Measurements from ENCODE around the gene ADD1.

ADD1 gene

DNA sequence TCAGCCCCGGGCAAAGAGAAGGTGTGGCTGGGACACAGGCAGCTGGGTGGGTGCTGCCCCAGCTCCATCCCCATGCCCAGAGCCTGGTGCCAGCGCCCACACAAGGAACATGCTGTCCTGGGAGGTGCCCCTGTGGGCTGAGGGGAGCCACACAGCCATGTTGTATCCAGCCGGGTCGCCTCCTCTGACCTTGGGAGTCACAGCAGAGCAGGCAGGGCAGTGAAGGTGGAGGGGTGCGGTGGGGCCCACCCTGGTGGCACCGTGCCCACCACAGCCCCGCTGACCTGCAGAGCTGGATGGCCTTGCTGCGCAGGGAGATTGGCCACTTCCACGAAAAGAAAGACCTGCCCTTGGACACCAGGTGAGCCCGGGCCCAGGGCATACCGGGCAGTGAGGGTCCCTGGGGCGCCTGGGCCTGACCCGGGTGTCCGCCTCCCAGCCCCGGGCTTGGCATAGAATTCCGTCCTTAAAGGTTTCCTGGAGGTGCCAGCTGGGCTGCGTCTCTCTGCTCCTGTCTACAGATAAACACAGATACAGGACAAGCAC, 18.7 kb upstream of the ADD1 start:
- H3K9ac ChIP-seq (ENCODE audit: low read length in 2 of 2): no peak overlapping the region
- peaks cover 2 to 4% of the 10 kb centered on the region in 2 donors for H3K36me3 ChIP-seq (ENCODE audit: control insufficient read depth in 2 of 2, insufficient read depth in 2 of 2, low read length in 2 of 2)
- H3K9me3 ChIP-seq (ENCODE audit: control insufficient read depth in 2 of 2, low read length in 2 of 2): no peaks in the 10 kb centered on the region
- no peaks in the 10 kb centered on the region for H3K27me3 ChIP-seq (ENCODE audit: control insufficient read depth in 1 of 2, insufficient read depth in 2 of 2, low read length in 2 of 2)
- no peak overlapping the region for H3K4me3 ChIP-seq (ENCODE audit: low read length in 2 of 2)
- no peak overlapping the region for H3K27ac ChIP-seq (ENCODE audit: low read length)
- no peaks in the 10 kb centered on the region for H3K4me1 ChIP-seq (ENCODE audit: control insufficient read depth, insufficient read depth, low read length)

DNA sequence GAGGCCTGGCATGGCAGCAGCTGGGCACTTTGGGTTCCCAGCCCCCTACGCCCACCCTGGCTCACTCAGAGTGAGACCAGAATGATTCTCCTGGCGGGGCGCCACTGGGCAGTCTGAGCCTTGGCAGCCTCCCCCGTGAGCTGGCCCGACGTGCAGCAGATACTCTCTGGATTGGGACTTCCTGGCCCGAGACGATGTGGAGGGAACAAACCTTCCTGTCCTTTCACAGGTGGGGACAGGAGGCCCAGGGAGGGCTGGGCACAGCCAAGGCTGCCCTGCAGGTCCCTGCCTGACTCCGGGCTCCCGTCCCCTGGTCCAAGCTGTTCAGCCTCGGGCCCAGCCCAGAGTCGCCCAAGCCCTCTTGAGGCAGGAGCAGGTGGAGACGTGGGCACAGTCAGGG, 17.9 kb upstream of the ADD1 start:
- H3K4me3 ChIP-seq (ENCODE audit: low read length in 2 of 2): no peak overlapping the region
- no peaks in the 10 kb centered on the region for H3K27me3 ChIP-seq (ENCODE audit: control insufficient read depth in 1 of 2, insufficient read depth in 2 of 2, low read length in 2 of 2)
- H3K9ac ChIP-seq (ENCODE audit: low read length in 2 of 2): no peak overlapping the region
- peaks cover 2 to 4% of the 10 kb centered on the region in 2 donors for H3K36me3 ChIP-seq (ENCODE audit: control insufficient read depth in 2 of 2, insufficient read depth in 2 of 2, low read length in 2 of 2)
- H3K9me3 ChIP-seq (ENCODE audit: control insufficient read depth in 2 of 2, low read length in 2 of 2): no peaks in the 10 kb centered on the region
- H3K27ac ChIP-seq (ENCODE audit: low read length): no peak overlapping the region
- H3K4me1 ChIP-seq (ENCODE audit: control insufficient read depth, insufficient read depth, low read length): no peaks in the 10 kb centered on the region

DNA sequence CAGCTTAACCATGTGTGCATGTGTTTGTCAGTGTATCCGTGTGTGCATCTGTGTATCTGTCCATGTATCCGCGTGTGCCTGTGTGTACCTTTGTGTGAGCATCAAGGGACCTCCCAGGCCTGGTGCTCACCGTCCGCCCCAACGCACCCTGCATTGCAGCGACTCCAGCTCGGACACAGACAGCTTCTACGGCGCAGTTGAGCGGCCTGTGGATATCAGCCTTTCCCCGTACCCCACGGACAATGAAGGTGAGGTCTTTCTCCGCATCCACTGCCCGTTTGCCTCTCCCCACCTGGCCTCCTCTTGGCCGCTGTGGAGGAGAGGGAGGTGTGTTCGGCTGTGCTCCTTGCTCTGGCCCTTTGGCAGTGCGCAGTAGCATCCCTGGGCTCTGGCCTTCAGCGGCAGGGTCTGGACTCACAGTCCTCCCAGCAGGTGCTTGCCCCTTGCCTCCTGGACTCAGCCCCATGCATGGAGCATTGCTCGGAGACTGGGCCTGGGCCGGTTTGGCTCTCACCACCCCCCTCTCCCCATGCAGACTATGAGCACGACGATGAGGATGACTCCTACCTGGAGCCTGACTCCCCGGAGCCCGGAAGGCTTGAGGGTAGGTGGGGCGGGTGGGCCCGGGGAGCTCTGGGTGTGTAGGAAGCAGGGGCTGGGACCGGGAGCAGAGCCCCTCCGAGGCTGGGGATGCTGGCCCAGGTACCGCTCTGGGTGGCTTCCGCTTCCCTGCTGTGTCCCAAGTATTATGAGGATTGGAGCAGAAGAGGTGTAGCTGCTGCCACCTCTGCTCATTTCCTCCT, 16.4 kb upstream of the ADD1 start:
- Histone ChIP-seq H3K27me3 (ENCODE audit: control insufficient read depth in 1 of 2, insufficient read depth in 2 of 2, low read length in 2 of 2) (no peaks in the 10 kb centered on the region), H3K36me3 (ENCODE audit: control insufficient read depth in 2 of 2, insufficient read depth in 2 of 2, low read length in 2 of 2) (peaks cover 4 to 6% of the 10 kb centered on the region in 2 donors), H3K4me1 (ENCODE audit: control insufficient read depth, insufficient read depth, low read length) (no peaks in the 10 kb centered on the region), H3K9me3 (ENCODE audit: control insufficient read depth in 2 of 2, low read length in 2 of 2) (no peaks in the 10 kb centered on the region), H3K4me3 (ENCODE audit: low read length in 2 of 2) (no peak overlapping the region), H3K27ac (ENCODE audit: low read length) (no peak overlapping the region), H3K9ac (ENCODE audit: low read length in 2 of 2) (no peak overlapping the region)

DNA sequence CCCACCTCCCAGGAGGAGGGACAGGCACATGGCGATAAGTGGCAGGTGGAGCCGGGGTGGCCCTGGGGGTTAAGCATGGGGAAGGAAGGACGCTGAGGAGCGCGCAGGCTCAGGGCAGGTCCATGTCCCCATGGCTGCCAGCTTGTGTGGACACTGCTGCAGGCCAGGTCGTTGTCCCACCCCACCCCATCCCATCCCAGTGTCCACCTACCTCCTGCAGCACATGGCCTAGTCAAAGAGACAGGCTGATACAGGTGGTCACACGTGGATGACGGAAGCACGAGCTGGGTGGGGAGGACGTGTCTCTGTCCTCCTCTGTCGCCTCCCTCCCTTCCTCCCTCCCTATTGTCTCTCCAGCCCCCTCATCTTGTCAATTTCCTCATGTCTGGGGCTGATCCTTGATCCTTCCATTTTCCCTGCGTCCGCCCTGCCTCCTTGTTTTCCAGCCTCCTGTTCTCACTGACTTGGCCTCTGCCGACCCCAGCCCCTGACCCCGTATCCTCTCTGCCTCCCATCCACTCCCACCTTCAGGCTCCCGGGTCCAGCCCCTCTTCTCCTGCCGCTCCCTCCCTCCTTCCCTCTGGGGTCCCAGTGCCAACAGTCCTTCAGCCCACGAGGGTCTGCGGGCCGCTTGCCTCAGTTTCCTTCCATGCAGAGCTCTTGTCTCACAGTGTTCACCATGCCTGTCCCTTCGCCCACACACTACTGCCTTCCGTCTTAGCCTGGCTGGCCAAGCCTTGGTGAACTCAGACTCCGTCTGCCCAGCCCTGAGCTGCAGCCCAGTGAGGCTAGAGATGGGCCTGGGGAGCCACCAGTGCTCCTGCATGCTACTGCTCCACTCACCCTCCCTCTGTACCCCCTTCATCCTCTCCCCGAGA, 15.5 kb upstream of the ADD1 start:
- no peak overlapping the region for H3K27ac ChIP-seq (ENCODE audit: low read length)
- no peaks in the 10 kb centered on the region for H3K9me3 ChIP-seq (ENCODE audit: control insufficient read depth in 2 of 2, low read length in 2 of 2)
- no peak overlapping the region for H3K9ac ChIP-seq (ENCODE audit: low read length in 2 of 2)
- no peak overlapping the region for H3K4me3 ChIP-seq (ENCODE audit: low read length in 2 of 2)
- peaks cover 4 to 6% of the 10 kb centered on the region in 2 donors for H3K36me3 ChIP-seq (ENCODE audit: control insufficient read depth in 2 of 2, insufficient read depth in 2 of 2, low read length in 2 of 2)
- H3K27me3 ChIP-seq (ENCODE audit: control insufficient read depth in 1 of 2, insufficient read depth in 2 of 2, low read length in 2 of 2): no peaks in the 10 kb centered on the region
- H3K4me1 ChIP-seq (ENCODE audit: control insufficient read depth, insufficient read depth, low read length): no peaks in the 10 kb centered on the region

DNA sequence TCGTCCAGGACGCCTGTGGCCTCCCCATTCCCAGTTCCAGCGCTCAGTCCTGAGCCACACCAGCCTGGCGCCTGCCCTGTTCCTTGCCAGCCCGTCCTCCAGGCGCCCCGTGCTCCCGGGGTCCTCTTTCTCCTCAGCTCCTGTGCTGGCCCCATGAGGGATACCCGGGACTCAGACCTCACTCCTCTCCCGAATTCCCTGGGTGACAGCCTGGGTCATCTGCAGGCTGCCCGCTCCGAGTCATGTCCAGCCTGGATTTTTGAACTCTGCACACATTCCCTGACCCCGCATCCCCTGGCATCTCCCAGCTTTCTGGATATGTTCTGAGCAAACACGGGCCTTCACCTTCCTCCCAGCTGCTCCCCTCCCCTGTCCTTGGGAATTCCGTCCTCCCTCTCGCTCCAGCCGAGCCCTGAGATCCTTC, 14.9 kb upstream of the ADD1 start:
- H3K9ac ChIP-seq (ENCODE audit: low read length in 2 of 2): no peak overlapping the region
- no peak overlapping the region for H3K4me3 ChIP-seq (ENCODE audit: low read length in 2 of 2)
- no peaks in the 10 kb centered on the region for H3K4me1 ChIP-seq (ENCODE audit: control insufficient read depth, insufficient read depth, low read length)
- H3K27ac ChIP-seq (ENCODE audit: low read length): no peak overlapping the region
- H3K36me3 ChIP-seq (ENCODE audit: control insufficient read depth in 2 of 2, insufficient read depth in 2 of 2, low read length in 2 of 2): peaks cover 4 to 7% of the 10 kb centered on the region in 2 donors
- no peaks in the 10 kb centered on the region for H3K27me3 ChIP-seq (ENCODE audit: control insufficient read depth in 1 of 2, insufficient read depth in 2 of 2, low read length in 2 of 2)
- no peaks in the 10 kb centered on the region for H3K9me3 ChIP-seq (ENCODE audit: control insufficient read depth in 2 of 2, low read length in 2 of 2)

DNA sequence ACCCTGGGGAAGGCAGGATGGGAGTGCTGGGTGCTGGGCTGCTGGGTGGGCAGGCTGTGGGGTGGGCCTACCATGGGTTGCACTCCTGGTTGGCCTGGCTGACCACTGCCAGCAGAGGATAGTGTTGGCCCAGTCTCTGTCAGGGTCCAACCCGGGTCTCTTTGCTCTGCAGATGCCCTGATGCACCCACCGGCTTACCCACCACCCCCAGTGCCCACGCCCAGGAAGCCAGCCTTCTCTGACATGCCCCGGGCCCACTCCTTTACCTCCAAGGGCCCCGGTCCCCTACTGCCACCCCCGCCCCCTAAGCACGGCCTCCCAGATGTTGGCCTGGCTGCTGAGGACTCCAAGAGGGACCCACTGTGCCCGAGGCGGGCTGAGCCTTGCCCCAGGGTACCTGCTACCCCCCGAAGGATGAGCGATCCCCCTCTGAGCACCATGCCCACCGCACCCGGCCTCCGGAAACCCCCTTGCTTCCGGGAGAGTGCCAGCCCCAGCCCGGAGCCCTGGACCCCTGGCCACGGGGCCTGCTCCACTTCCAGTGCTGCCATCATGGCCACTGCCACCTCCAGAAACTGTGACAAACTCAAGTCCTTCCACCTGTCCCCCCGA, 14.2 kb upstream of the ADD1 start:
- H3K4me1 ChIP-seq (ENCODE audit: control insufficient read depth, insufficient read depth, low read length): no peaks in the 10 kb centered on the region
- H3K36me3 ChIP-seq (ENCODE audit: control insufficient read depth in 2 of 2, insufficient read depth in 2 of 2, low read length in 2 of 2): peaks cover 4 to 8% of the 10 kb centered on the region in 2 donors
- no peak overlapping the region for H3K4me3 ChIP-seq (ENCODE audit: low read length in 2 of 2)

DNA sequence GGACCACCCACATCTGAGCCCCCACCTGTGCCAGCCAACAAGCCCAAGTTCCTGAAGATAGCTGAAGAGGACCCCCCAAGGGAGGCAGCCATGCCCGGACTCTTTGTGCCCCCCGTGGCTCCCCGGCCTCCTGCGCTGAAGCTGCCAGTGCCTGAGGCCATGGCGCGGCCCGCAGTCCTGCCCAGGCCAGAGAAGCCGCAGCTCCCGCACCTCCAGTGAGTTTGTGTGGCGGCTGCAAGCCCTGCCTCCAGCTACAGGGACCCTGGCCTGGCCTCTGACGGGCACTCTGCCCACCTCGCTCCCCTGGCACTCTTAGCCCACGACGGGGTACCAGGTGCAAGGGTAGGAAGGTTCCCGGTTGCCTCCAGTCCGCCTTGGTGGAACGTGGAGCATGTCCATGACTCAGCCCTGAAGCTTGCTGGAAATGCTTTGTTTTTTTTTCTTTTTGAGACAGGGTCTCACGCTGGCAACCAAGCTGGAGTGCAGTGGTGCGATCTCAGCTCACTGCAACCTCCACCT, 13.7 kb upstream of the ADD1 start:
- H3K9me3 ChIP-seq (ENCODE audit: control insufficient read depth in 2 of 2, low read length in 2 of 2): no peaks in the 10 kb centered on the region
- no peak overlapping the region for H3K9ac ChIP-seq (ENCODE audit: low read length in 2 of 2)
- peaks cover 4 to 8% of the 10 kb centered on the region in 2 donors for H3K36me3 ChIP-seq (ENCODE audit: control insufficient read depth in 2 of 2, insufficient read depth in 2 of 2, low read length in 2 of 2)
- no peaks in the 10 kb centered on the region for H3K4me1 ChIP-seq (ENCODE audit: control insufficient read depth, insufficient read depth, low read length)
- H3K27ac ChIP-seq (ENCODE audit: low read length): no peak overlapping the region
- no peak overlapping the region for H3K4me3 ChIP-seq (ENCODE audit: low read length in 2 of 2)
- H3K27me3 ChIP-seq (ENCODE audit: control insufficient read depth in 1 of 2, insufficient read depth in 2 of 2, low read length in 2 of 2): no peaks in the 10 kb centered on the region

More for the DNA sequence above, 14.2 kb upstream of the ADD1 start:
- Histone ChIP-seq H3K9me3 (ENCODE audit: control insufficient read depth in 2 of 2, low read length in 2 of 2) (no peaks in the 10 kb centered on the region), H3K9ac (ENCODE audit: low read length in 2 of 2) (no peak overlapping the region), H3K27ac (ENCODE audit: low read length) (no peak overlapping the region), H3K27me3 (ENCODE audit: control insufficient read depth in 1 of 2, insufficient read depth in 2 of 2, low read length in 2 of 2) (no peaks in the 10 kb centered on the region)

DNA sequence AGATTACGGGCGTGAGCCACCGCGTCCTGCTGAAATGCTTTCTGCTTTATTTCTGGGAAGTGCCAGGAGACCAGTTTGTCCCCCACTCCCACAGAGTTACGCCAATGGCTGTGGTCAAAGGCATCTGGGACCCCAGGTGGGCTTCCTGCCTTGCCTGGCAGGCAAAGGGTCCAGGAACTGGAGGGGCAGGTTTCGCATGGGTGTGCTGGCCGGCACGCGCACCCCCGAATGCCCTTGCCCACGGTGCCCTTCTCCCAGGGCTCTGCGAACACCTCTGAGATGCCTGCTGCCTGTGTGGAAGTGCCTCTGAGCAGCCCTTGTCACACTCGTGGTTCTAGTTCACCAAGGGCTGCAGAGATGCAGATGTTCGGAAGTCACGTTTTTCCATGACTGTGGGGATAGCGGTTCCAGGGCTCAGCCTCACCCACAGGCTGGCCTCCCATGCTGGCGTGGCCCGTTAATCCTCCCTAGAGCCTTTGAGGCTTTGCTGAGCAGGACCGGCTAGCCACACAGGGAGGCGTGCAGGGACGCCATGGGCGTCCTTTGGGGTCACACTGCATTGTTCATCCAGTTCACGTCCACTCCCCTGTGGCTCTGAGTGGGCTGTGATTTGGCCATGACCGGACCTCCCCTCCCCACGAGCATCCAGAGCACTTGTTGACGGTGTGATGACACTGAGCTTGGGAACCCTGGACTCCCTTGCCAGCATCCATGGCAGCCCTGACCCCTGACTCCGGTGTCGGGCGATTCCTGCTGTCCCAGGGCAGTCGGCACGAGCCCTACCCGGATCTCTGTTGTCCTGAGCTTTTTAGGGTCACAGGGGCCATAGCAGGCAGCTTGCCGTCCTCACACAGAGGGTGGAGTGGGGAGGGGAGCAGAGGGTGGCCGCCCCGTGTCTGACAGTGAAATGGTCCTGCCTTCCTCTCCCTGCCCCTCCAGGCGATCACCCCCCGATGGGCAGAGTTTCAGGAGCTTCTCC, 12.7 kb upstream of the ADD1 start:
- Histone ChIP-seq H3K4me3 (ENCODE audit: low read length in 2 of 2) (no peak overlapping the region), H3K9me3 (ENCODE audit: control insufficient read depth in 2 of 2, low read length in 2 of 2) (no peaks in the 10 kb centered on the region), H3K4me1 (ENCODE audit: control insufficient read depth, insufficient read depth, low read length) (no peaks in the 10 kb centered on the region), H3K36me3 (ENCODE audit: control insufficient read depth in 2 of 2, insufficient read depth in 2 of 2, low read length in 2 of 2) (peaks cover 4 to 8% of the 10 kb centered on the region in 2 donors), H3K27me3 (ENCODE audit: control insufficient read depth in 1 of 2, insufficient read depth in 2 of 2, low read length in 2 of 2) (no peaks in the 10 kb centered on the region), H3K27ac (ENCODE audit: low read length) (no peak overlapping the region), H3K9ac (ENCODE audit: low read length in 2 of 2) (no peak overlapping the region)

DNA sequence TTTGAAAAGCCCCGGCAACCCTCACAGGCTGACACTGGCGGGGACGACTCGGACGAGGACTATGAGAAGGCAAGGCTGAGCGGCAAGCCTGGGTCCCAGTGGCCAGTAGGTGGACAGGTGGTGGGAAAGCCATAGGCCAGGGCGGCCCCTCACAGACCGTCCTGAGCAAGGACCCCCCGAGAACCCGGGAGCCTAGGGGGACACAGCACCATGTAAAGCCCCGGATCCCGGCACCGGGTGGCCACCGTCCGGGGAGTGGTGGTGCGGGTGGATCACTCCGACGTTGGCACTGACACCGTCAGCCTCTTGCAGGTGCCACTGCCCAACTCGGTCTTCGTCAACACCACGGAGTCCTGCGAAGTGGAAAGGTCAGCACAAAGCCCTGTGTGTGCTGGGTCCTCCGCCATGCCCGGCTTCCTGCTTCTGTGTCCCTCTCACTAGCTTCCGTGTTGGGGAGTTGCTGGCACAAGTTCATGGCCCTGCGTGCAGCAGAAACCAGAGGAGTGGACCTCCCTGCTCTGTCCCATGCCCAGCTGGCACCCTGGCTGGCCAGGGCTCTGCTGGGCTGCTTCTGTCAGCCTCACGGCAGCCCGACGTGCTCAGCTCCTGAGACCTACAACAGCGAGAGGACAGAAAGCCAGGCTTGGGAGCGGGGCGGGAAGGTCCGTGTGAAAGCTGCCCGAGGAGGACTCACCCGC, 11.9 kb upstream of the ADD1 start:
- H3K36me3 ChIP-seq (ENCODE audit: control insufficient read depth in 2 of 2, insufficient read depth in 2 of 2, low read length in 2 of 2): peaks cover 4 to 10% of the 10 kb centered on the region in 2 donors
- no peaks in the 10 kb centered on the region for H3K27me3 ChIP-seq (ENCODE audit: control insufficient read depth in 1 of 2, insufficient read depth in 2 of 2, low read length in 2 of 2)

More for the DNA sequence above, 11.9 kb upstream of the ADD1 start:
- no peak overlapping the region for H3K4me3 ChIP-seq (ENCODE audit: low read length in 2 of 2)
- H3K9me3 ChIP-seq (ENCODE audit: control insufficient read depth in 2 of 2, low read length in 2 of 2): no peaks in the 10 kb centered on the region
- H3K27ac ChIP-seq (ENCODE audit: low read length): no peak overlapping the region
- H3K4me1 ChIP-seq (ENCODE audit: control insufficient read depth, insufficient read depth, low read length): peaks cover 4% of the 10 kb centered on the region
- H3K9ac ChIP-seq (ENCODE audit: low read length in 2 of 2): no peak overlapping the region

All from stomach smooth muscle (tissue), 2 donors.